ENCODE data around the gene AJUBA. TPM values are rescaled to one million over a fixed set of nuclear protein-coding genes. Genes with fewer than 3 reads are reported as not detected.

The AJUBA gene
- total RNA-seq, 2 experiments from 2014 or later = 0.74 to 1.4 TPM

GRCh38 chr14:22993517-22993916 lies 11.2 kb upstream of the AJUBA start:
- H3K36me3 Mint-ChIP-seq (ENCODE audit: low read depth) = peaks cover 4% of the 10 kb centered on the region
- no peak for DNase-seq
- ChIA-PET POLR2A (interaction anchor here (1.1 to 2.3 kb wide), 2 partner anchors 14 to 36 kb away, joined by 3 to 13 read pairs; no protein-coding TSS in a partner anchor), CTCF (interaction anchor here (0.9 to 6.6 kb wide), 13 partner anchors 11 to 423 kb away, joined by 3 to 255 read pairs (median 21); partner anchors contain the start of genes AJUBA, CDH24 and PRMT5)
- peaks cover 3% of the 10 kb centered on the region for H3K4me1 Mint-ChIP-seq (ENCODE audit: low read depth)
- H3K27ac Mint-ChIP-seq = no peak overlapping the region
- no peaks in the 10 kb centered on the region for H3K27me3 Mint-ChIP-seq (ENCODE audit: low read depth)
- no peak for ATAC-seq
- no peaks in the 10 kb centered on the region for H3K9me3 Mint-ChIP-seq (ENCODE audit: insufficient read depth)
- no peak overlapping the region for H3K4me3 Mint-ChIP-seq

DNA sequence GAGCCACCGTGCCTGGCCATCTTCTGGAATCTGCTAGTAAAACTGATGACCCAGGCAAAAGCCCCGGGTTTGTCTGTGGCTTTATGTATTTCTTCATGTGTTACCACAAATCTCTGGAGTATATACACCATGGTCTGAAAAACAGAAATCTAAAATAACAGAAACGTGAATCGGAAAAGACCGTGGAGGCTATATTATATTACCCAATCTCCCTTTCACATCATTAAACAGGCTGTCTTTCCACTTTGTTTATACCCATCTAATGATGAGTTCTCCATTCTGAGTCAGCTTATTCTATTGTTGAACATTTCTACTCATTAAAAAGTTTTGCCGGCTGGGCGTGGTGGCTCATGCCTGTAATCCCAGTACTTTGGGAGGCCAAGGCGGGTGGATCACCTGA lies 9.5 kb upstream of the AJUBA start:
- POLR2A ChIA-PET = interaction anchor here (0.7 to 2.3 kb wide), 2 partner anchors 15 to 283 kb away, joined by 3 to 13 read pairs; no protein-coding TSS in a partner anchor
- DNase-seq (no peak), ATAC-seq (no peak)
- Mint-ChIP-seq H3K4me1 (ENCODE audit: low read depth) (peaks cover 3% of the 10 kb centered on the region), H3K4me3 (no peak overlapping the region), H3K9me3 (ENCODE audit: insufficient read depth) (no peaks in the 10 kb centered on the region), H3K27me3 (ENCODE audit: low read depth) (no peaks in the 10 kb centered on the region), H3K27ac (no peak overlapping the region), H3K36me3 (ENCODE audit: low read depth) (peaks cover 4% of the 10 kb centered on the region)
- CTCF ChIA-PET = interaction anchor here (1.3 to 6.6 kb wide), 5 partner anchors 16 to 86 kb away, joined by 3 to 255 read pairs (median 59); partner anchors contain the start of gene CDH24

- Mint-ChIP-seq H3K27me3 (ENCODE audit: low read depth) (no peaks in the 10 kb centered on the region), H3K27ac (no peak overlapping the region), H3K4me3 (no peak overlapping the region), H3K4me1 (ENCODE audit: low read depth) (no peaks in the 10 kb centered on the region), H3K9me3 (ENCODE audit: insufficient read depth) (no peaks in the 10 kb centered on the region), H3K36me3 (ENCODE audit: low read depth) (peaks cover 2% of the 10 kb centered on the region)
- DNase-seq (no peak), ATAC-seq (no peak)
- ChIA-PET POLR2A (interaction anchor here (0.5 to 1.1 kb wide), 3 partner anchors 10 to 107 kb away, joined by 3 read pairs; partner anchors contain the start of gene ACIN1), CTCF (interaction anchor here (0.8 to 9.7 kb wide), 35 partner anchors 9 to 1492 kb away, joined by 3 to 489 read pairs (median 13); partner anchors contain the start of genes ACIN1, C14orf119, CDH24 and HAUS4)
Observed at GRCh38 chr14:22987291-22987690, 4.9 kb upstream of the AJUBA start.

- Mint-ChIP-seq H3K9me3 (ENCODE audit: insufficient read depth) (no peaks in the 10 kb centered on the region), H3K27ac (no peak overlapping the region), H3K36me3 (ENCODE audit: low read depth) (no peaks in the 10 kb centered on the region), H3K27me3 (ENCODE audit: low read depth) (no peaks in the 10 kb centered on the region), H3K4me1 (ENCODE audit: low read depth) (no peaks in the 10 kb centered on the region), H3K4me3 (no peak overlapping the region)
- ChIA-PET CTCF (interaction anchor here (0.6 to 9.7 kb wide), 63 partner anchors 10 to 1491 kb away, joined by 3 to 489 read pairs (median 6); partner anchors contain the start of genes ACIN1, C14orf119, CDH24 and CEBPE), POLR2A (interaction anchor here (0.5 to 1.2 kb wide), 4 partner anchors 9 to 105 kb away, joined by 3 to 4 read pairs (median 3); no protein-coding TSS in a partner anchor)
- peak; percentile 93 for DNase-seq
- peak; percentile 50 for ATAC-seq
Observed at GRCh38 chr14:22986508-22987054, 4.2 kb upstream of the AJUBA start.

- ChIA-PET POLR2A (interaction anchor here (0.5 to 1.2 kb wide), 4 partner anchors 9 to 106 kb away, joined by 3 to 4 read pairs (median 3); no protein-coding TSS in a partner anchor), CTCF (interaction anchor here (0.6 to 9.7 kb wide), 63 partner anchors 10 to 1491 kb away, joined by 3 to 489 read pairs (median 6); partner anchors contain the start of genes ACIN1, C14orf119, CDH24 and CEBPE)
- Mint-ChIP-seq H3K4me3 (no peak overlapping the region), H3K27ac (no peak overlapping the region), H3K27me3 (ENCODE audit: low read depth) (peaks cover under 1% of the 10 kb centered on the region), H3K4me1 (ENCODE audit: low read depth) (no peaks in the 10 kb centered on the region), H3K9me3 (ENCODE audit: insufficient read depth) (no peaks in the 10 kb centered on the region), H3K36me3 (ENCODE audit: low read depth) (no peaks in the 10 kb centered on the region)
- no peak for DNase-seq
- no peak for ATAC-seq
Observed at GRCh38 chr14:22985894-22986507, 3.6 kb upstream of the AJUBA start.

- no peaks in the 10 kb centered on the region for H3K9me3 Mint-ChIP-seq (ENCODE audit: insufficient read depth)
- no peaks in the 10 kb centered on the region for H3K36me3 Mint-ChIP-seq (ENCODE audit: low read depth)
- ATAC-seq = no peak
- no peak for DNase-seq
- H3K4me3 Mint-ChIP-seq = no peak overlapping the region
- POLR2A ChIA-PET = no interaction called here
- no peak overlapping the region for H3K27ac Mint-ChIP-seq
- CTCF ChIA-PET = interaction anchor here (0.8 to 9.7 kb wide), 16 partner anchors 11 to 415 kb away, joined by 4 to 489 read pairs (median 35); partner anchors contain the start of genes CDH24, HAUS4, LRP10 and PRMT5
- H3K4me1 Mint-ChIP-seq (ENCODE audit: low read depth) = peaks cover 2% of the 10 kb centered on the region
- H3K27me3 Mint-ChIP-seq (ENCODE audit: low read depth) = peaks cover 7% of the 10 kb centered on the region
Observed at GRCh38 chr14:22984959-22985658, 2.8 kb upstream of the AJUBA start.

DNA sequence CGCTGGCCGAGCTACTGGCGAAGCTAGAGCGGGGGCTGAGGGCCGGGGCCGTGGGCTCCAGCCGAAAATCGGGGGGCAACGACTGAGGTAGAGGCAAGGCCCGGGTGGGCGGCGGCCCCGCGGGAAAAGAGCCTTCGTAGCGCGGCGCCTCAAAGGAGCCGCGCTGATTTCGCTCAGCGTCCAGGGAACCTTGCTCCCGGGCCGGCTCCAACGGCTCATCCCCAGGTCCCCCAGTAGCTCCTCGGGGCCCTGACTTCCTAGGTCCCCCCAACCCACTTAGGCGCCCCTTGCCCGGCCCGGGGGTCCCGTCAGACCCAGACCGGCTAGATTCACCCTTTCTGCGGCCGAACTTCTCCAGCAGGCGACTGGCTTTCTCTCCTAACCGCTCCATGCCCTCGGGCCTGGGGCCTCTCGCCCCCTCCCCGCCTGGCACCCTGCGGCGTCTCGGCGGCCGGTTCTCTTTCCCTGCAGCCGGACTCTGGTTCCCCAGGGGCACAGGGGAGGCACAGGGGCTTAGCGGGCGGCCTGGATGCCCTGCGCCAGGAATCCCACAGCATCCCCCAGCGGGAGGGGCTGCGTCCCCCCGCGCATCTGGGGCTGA lies 375 bp downstream of the AJUBA start:
- ATAC-seq = no peak
- H3K4me3 Mint-ChIP-seq = peak overlapping the region; percentile 56
- no peaks in the 10 kb centered on the region for H3K36me3 Mint-ChIP-seq (ENCODE audit: low read depth)
- H3K27me3 Mint-ChIP-seq (ENCODE audit: low read depth) = peaks cover 24% of the 10 kb centered on the region
- peaks cover 6% of the 10 kb centered on the region for H3K4me1 Mint-ChIP-seq (ENCODE audit: low read depth)
- ChIA-PET CTCF (interaction anchor here (0.7 to 9.7 kb wide), 20 partner anchors 9 to 412 kb away, joined by 3 to 489 read pairs (median 5); partner anchors contain the start of genes ACIN1, C14orf119, CDH24 and HAUS4), POLR2A (interaction anchor here (0.6 to 1.0 kb wide), 2 partner anchors 25 to 35 kb away, joined by 3 read pairs; partner anchors contain the start of gene HAUS4)
- no peak for DNase-seq
- no peaks in the 10 kb centered on the region for H3K9me3 Mint-ChIP-seq (ENCODE audit: insufficient read depth)
- no peak overlapping the region for H3K27ac Mint-ChIP-seq

DNA sequence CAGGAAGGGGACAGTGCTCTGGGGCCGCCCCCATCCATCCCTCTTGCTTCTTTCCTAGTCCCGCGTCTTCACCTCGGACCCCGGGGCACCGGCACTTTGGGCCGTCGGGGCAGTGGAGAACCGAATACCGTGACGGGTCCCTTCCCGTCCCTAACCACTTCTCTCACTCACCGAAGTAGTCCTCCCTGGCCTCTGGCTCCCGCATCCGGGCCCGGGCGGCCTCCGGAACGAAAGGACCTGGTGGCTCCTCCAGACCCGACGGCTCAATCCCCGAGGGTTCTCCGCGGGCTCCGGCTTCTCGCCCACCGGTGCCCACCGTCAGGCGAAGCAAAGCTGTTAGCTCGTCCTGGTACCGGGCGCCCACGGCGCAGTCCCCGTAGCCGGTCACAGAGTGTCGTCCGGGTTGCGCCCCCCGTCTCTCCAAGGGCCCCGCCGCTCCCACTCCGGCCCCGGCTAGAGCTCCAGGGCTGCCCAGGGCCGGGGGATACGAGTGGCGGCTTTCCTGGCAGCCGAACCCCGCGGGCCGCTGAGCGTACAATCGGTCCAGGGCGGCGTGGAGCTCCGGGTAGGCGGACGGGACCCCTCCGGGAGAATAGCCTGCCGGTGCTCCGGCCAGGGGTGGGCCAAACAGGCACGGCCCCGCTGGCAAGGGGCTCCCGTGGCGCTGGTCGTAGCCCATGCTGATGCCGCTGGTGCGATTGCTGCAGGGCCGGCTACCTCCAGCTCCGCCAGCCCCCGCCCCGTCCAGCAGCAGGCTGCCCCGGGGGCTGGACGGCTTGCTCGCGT lies 1.1 kb downstream of the AJUBA start:
- CTCF ChIA-PET = interaction anchor here (0.7 to 9.7 kb wide), 11 partner anchors 9 to 411 kb away, joined by 3 to 489 read pairs (median 30); partner anchors contain the start of genes CDH24, HAUS4 and PRMT5
- ATAC-seq (no peak), DNase-seq (peak; percentile 28)
- no peak overlapping the region for H3K27ac Mint-ChIP-seq
- POLR2A ChIA-PET = interaction anchor here (1.0 kb wide), 1 partner anchor 24 kb away, joined by 3 read pairs; the partner anchor contains the start of gene HAUS4
- peaks cover 6% of the 10 kb centered on the region for H3K4me1 Mint-ChIP-seq (ENCODE audit: low read depth)
- peak overlapping the region; percentile 42 for H3K4me3 Mint-ChIP-seq
- H3K36me3 Mint-ChIP-seq (ENCODE audit: low read depth) = no peaks in the 10 kb centered on the region
- H3K27me3 Mint-ChIP-seq (ENCODE audit: low read depth) = peaks cover 24% of the 10 kb centered on the region
- H3K9me3 Mint-ChIP-seq (ENCODE audit: insufficient read depth) = no peaks in the 10 kb centered on the region

- DNase-seq (no peak), ATAC-seq (no peak)
- POLR2A ChIA-PET = no interaction called here
- peak overlapping the region; percentile 42 for H3K4me3 Mint-ChIP-seq
- H3K36me3 Mint-ChIP-seq (ENCODE audit: low read depth) = no peaks in the 10 kb centered on the region
- H3K9me3 Mint-ChIP-seq (ENCODE audit: insufficient read depth) = no peaks in the 10 kb centered on the region
- peaks cover 6% of the 10 kb centered on the region for H3K4me1 Mint-ChIP-seq (ENCODE audit: low read depth)
- peaks cover 24% of the 10 kb centered on the region for H3K27me3 Mint-ChIP-seq (ENCODE audit: low read depth)
- CTCF ChIA-PET = interaction anchor here (1.3 to 9.7 kb wide), 6 partner anchors 14 to 88 kb away, joined by 3 to 489 read pairs (median 64); partner anchors contain the start of genes CDH24 and HAUS4
- H3K27ac Mint-ChIP-seq = no peak overlapping the region
Observed at GRCh38 chr14:22980672-22981089, 1.7 kb downstream of the AJUBA start.

- CTCF ChIA-PET = interaction anchor here (7.8 kb wide), 1 partner anchor 25 kb away, joined by 97 read pairs; the partner anchor contains the start of gene HAUS4
- POLR2A ChIA-PET = no interaction called here
- Mint-ChIP-seq H3K4me1 (ENCODE audit: low read depth) (peaks cover 6% of the 10 kb centered on the region), H3K4me3 (peak overlapping the region; percentile 15), H3K27ac (no peak overlapping the region), H3K36me3 (ENCODE audit: low read depth) (no peaks in the 10 kb centered on the region), H3K27me3 (ENCODE audit: low read depth) (peaks cover 24% of the 10 kb centered on the region), H3K9me3 (ENCODE audit: insufficient read depth) (no peaks in the 10 kb centered on the region)
- ATAC-seq (no peak), DNase-seq (no peak)
Observed at GRCh38 chr14:22979748-22980392, 2.5 kb downstream of the AJUBA start.

Measured in activated CD8-positive, alpha-beta T cell treated with anti-CD3 and anti-CD28 coated beads, Interleukin-2, amount 10 ng/mL, durations not matched to agents 7 days and 5 days (primary cell).